Panc1 (cell line): ENCODE measurements around the gene KLF11. TPM values are rescaled to one million over a fixed set of nuclear protein-coding genes. Genes with fewer than 3 reads are reported as not detected.

ENCODE experiments used
- ATAC-seq: fragments of 200-7000 bp; cut with Tn5 transposase; 2 replicates; pipeline ENCODE4 v1.9.1; 2020; ENCODE audit warnings: mild to moderate bottlenecking, moderate library complexity
- BruUV-seq: library from RNA; stranded (reverse); fragments of 400-500 nt; replicated peaks from 2 replicates; lab custom pipeline; 2021; lab: Mats Ljungman, UMichigan
- CTCF ChIA-PET: fragments of 300-600 bp; sonication (Branson Sonifier 250); formaldehyde crosslinking; loops from one replicate; lab custom pipeline; 2022; ENCODE audit warnings: antibody characterized with exemption; lab: Charles Lee
- POLR2A ChIA-PET: fragments of 300-600 bp; sonication (Branson Sonifier 250); formaldehyde crosslinking; loops from one replicate; lab custom pipeline; 2022; ENCODE audit warnings: antibody characterized with exemption; lab: Charles Lee
- DNase-seq: peaks from one replicate; pipeline ENCODE4 v3.0.0-alpha.2; 2010; ENCODE audit warnings: low read depth, low spot score
- H3K27ac ChIP-seq: 2 replicates; pipeline ENCODE4 v1.5.1; 2011; ENCODE audit warnings: mild to moderate bottlenecking, low read length, inconsistent platforms
- H3K27me3 ChIP-seq: fragments of 200-500 bp; sonication (Bioruptor generic); 2 replicates; pipeline ENCODE4 v1.6.0; 2014; ENCODE audit warnings: low read length, inconsistent platforms; ENCODE audit not compliant: control insufficient read depth, insufficient read depth
- H3K36me3 ChIP-seq: fragments of 200-500 bp; sonication (Bioruptor generic); 2 replicates; pipeline ENCODE4 v1.5.1; 2014; ENCODE audit warnings: inconsistent platforms, mild to moderate bottlenecking, low read length, moderate library complexity; ENCODE audit not compliant: control insufficient read depth, insufficient read depth
- H3K4me1 ChIP-seq: 2 replicates; pipeline ENCODE4 v1.5.1; 2011; ENCODE audit warnings: inconsistent platforms, mild to moderate bottlenecking, low read length, moderate library complexity; ENCODE audit not compliant: control insufficient read depth, insufficient read depth
- H3K4me3 ChIP-seq, 2 experiments: 2 replicates each; pipeline ENCODE4 v1.5.1; 2011 to 2012; ENCODE audit warnings: low read depth in 2 of 2, low read length in 2 of 2, mild to moderate bottlenecking in 2 of 2, inconsistent platforms in 1 of 2, moderate library complexity in 1 of 2
- H3K9me3 ChIP-seq: fragments of 200-500 bp; sonication (Bioruptor generic); 2 replicates; pipeline ENCODE4 v1.5.1; 2014; ENCODE audit warnings: low read depth, mild to moderate bottlenecking, inconsistent platforms, low read length, moderate library complexity; ENCODE audit not compliant: control insufficient read depth, insufficient read depth
- CTCF ChIP-seq: fragments of 450-650 bp; IDR thresholded peaks from 2 replicates; pipeline ENCODE4 v1.5.1; 2017; ENCODE audit warnings: mild to moderate bottlenecking
- POLR2AphosphoS5 ChIP-seq: IDR thresholded peaks from 2 replicates; pipeline ENCODE4 v1.6.1; 2012; ENCODE audit warnings: mild to moderate bottlenecking, low read depth, low read length, moderate library complexity
- REST ChIP-seq, 2 experiments: IDR thresholded peaks; 2 replicates each; pipeline ENCODE4 v1.6.1; 2011 to 2012; ENCODE audit warnings: low read depth in 2 of 2, control low read depth in 1 of 2, low read length in 1 of 2, mild to moderate bottlenecking in 1 of 2, moderate library complexity in 1 of 2; ENCODE audit not compliant: insufficient read depth in 1 of 2
- SIN3A ChIP-seq: IDR thresholded peaks from 2 replicates; pipeline ENCODE4 v1.6.1; 2012; ENCODE audit warnings: low read depth, mild to moderate bottlenecking, low read length, moderate library complexity, borderline replicate concordance; ENCODE audit not compliant: insufficient read depth
- TCF7L2 ChIP-seq: IDR thresholded peaks from 2 replicates; pipeline ENCODE4 v1.6.1; 2011; ENCODE audit warnings: mild to moderate bottlenecking, low read depth, low read length, inconsistent platforms
- in situ Hi-C: cut with HindIII; loops from 2 replicates; pipeline ENCODE4 v1.10.0; 2016; ENCODE audit warnings: low sequenced_read_pairs, low pct_unique_long_range_greater_than_20kb
- intact Hi-C: fragments of 100-400 bp; cut with micrococcal nuclease; formaldehyde crosslinking; loops from one replicate; pipeline ENCODE4 v1.10.0; 2022; ENCODE audit not compliant: unreplicated experiment
- total RNA-seq: library from RNA; stranded (reverse); gene quantifications from one replicate; pipeline ENCODE4 v1.2.1, GENCODE V29; 2021; ENCODE audit not compliant: unreplicated experiment

The KLF11 gene
- total RNA-seq, 1 experiment from 2014 or later, result 23.7 TPM

GRCh38 chr2:10022445-10022844 is 20.9 kb upstream of the KLF11 start:
- TF ChIP-seq SIN3A, result no peak
- no peak for TF ChIP-seq CTCF
- TF ChIP-seq TCF7L2, result no peak
- no peak for TF ChIP-seq REST (IDR thresholded peaks at IDR 0.05; ENCODE audit: insufficient read depth in 1 of 2, low read depth in 2 of 2, low read length in 1 of 2)
- no peak for TF ChIP-seq POLR2AphosphoS5
- Histone ChIP-seq H3K27ac (no peak overlapping the region), H3K36me3 (no peaks in the 10 kb centered on the region), H3K27me3 (no peaks in the 10 kb centered on the region), H3K9me3 (no peaks in the 10 kb centered on the region), H3K4me1 (no peaks in the 10 kb centered on the region), H3K4me3 (no peak overlapping the region)
- no peak for ATAC-seq
- CTCF ChIA-PET, result no interaction called here
- intact Hi-C loops (no loop called here), in situ Hi-C loops (no loop called here)
- no peak for DNase-seq
- no TSS peak for BruUV-seq
- POLR2A ChIA-PET, result interaction anchor here (0.6 kb wide), 1 partner anchor 127 kb away, joined by 9 read pairs; no protein-coding TSS in a partner anchor

- in situ Hi-C loops, result no loop called here
- intact Hi-C loops, result no loop called here
- no peak for ATAC-seq
Measured at GRCh38 chr2:10022966-10023662, 20.2 kb upstream of the KLF11 start.

More at GRCh38 chr2:10022966-10023662, 20.2 kb upstream of the KLF11 start:
- DNase-seq, result no peak
- BruUV-seq, result no TSS peak
- CTCF ChIA-PET, result no interaction called here
- Histone ChIP-seq H3K36me3 (no peaks in the 10 kb centered on the region), H3K27ac (no peak overlapping the region), H3K4me3 (no peak overlapping the region), H3K27me3 (no peaks in the 10 kb centered on the region), H3K9me3 (no peaks in the 10 kb centered on the region), H3K4me1 (no peaks in the 10 kb centered on the region)
- TF ChIP-seq REST (IDR thresholded peaks at IDR 0.05; ENCODE audit: insufficient read depth in 1 of 2, low read depth in 2 of 2, low read length in 1 of 2) (no peak), CTCF (no peak), SIN3A (no peak), TCF7L2 (no peak), POLR2AphosphoS5 (no peak)
- POLR2A ChIA-PET, result no interaction called here
